Tibial nerve (tissue), 4 donors: ENCODE results near the gene SMC1B. TPM values are rescaled to one million over a fixed set of nuclear protein-coding genes. Genes with fewer than 3 reads are reported as not detected.
"Not testable (repeated sequence)": the region's sequence is repeated elsewhere in the genome, so short reads cannot be mapped to it uniquely, and the experiment has no call there.

Source experiments
- DNase-seq, 2 donors: peaks; one replicate each; pipeline ENCODE4 v3.0.0-alpha.2; 2019; ENCODE audit warnings: low spot score in 2 of 2
- H3K27ac ChIP-seq, 4 donors: fragments of 200-600 bp; sonication (generic) in 3 of 4; one replicate each; pipeline ENCODE4 v1.5.1; 2017 to 2019; ENCODE audit warnings: mild to moderate bottlenecking in 1 of 4
- H3K27me3 ChIP-seq, 2 donors: fragments of 200-600 bp; sonication (generic) in 1 of 2; one replicate each; pipeline versions ENCODE4 v1.5.1 to v1.6.0; 2017 to 2019
- H3K36me3 ChIP-seq, 3 donors: fragments of 200-600 bp; sonication (generic); one replicate each; pipeline ENCODE4 v1.5.1; 2018 to 2019
- H3K4me1 ChIP-seq, 4 donors: fragments of 200-600 bp; sonication (generic) in 3 of 4; one replicate each; pipeline ENCODE4 v1.5.1; 2017 to 2019
- H3K4me3 ChIP-seq, 4 donors: fragments of 200-600 bp; sonication (generic) in 3 of 4; one replicate each; pipeline ENCODE4 v1.5.1; 2017 to 2019; ENCODE audit warnings: mild to moderate bottlenecking in 1 of 4, moderate library complexity in 1 of 4
- H3K9me3 ChIP-seq, 4 donors: fragments of 200-600 bp; sonication (generic) in 3 of 4; one replicate each; pipeline ENCODE4 v1.5.1; 2017 to 2019
- CTCF ChIP-seq, 5 experiments: fragments of 200-600 bp in 3 of 5; fragments of 450-650 bp in 2 of 5; sonication (generic) in 3 of 5; IDR thresholded peaks; one replicate each; pipeline ENCODE4 v1.5.1; 2016 to 2019; ENCODE audit warnings: antibody characterized with exemption in 5 of 5, mild to moderate bottlenecking in 3 of 5, moderate library complexity in 2 of 5
- EP300 ChIP-seq, 2 donors: sonication (generic); formaldehyde crosslinking; IDR thresholded peaks; one replicate each; pipeline ENCODE4 v1.6.1; 2017; ENCODE audit warnings: antibody characterized with exemption in 2 of 2, mild to moderate bottlenecking in 1 of 2
- POLR2A ChIP-seq, 2 donors: fragments of 450-650 bp; IDR thresholded peaks; one replicate each; pipeline ENCODE4 v1.6.1; 2017; ENCODE audit warnings: antibody characterized with exemption in 2 of 2, mild to moderate bottlenecking in 2 of 2, moderate library complexity in 2 of 2
- WGBS, 2 donors: methylation state at CpG; one replicate each; pipeline ENCODE4 v1.1.5; 2018; 5-methylcytosine and 5-hydroxymethylcytosine counted together
- total RNA-seq, 4 donors: library from RNA; depleted of rRNA; stranded (reverse); fragments of >200 nt; gene quantifications; one replicate each; pipeline ENCODE4 v1.1.0, GENCODE V29; 2016

Gene SMC1B
- total RNA-seq, 4 donors from 2014 or later: not detected

- no peak overlapping the region for H3K4me3 ChIP-seq
- H3K36me3 ChIP-seq: no peaks in the 10 kb centered on the region
- no peaks in the 10 kb centered on the region for H3K9me3 ChIP-seq
- H3K27ac ChIP-seq: peak overlapping the region; percentile 27 to 85 (median 77)
- TF ChIP-seq EP300 (IDR thresholded peaks at IDR 0.05) (no peak), POLR2A (IDR thresholded peaks at IDR 0.05) (no peak), CTCF (IDR thresholded peaks at IDR 0.05) (no peak)
- WGBS, 2 donors: 89 to 92% methylated on average over 15 to 16 of the region's 16 CpGs
- H3K27me3 ChIP-seq: no peaks in the 10 kb centered on the region
- no peak for DNase-seq
- H3K4me1 ChIP-seq: peaks cover 0 to 42% (median 3%) of the 10 kb centered on the region in 4 donors
Measured at GRCh38 chr22:45450101-45450785, 36.8 kb upstream of the SMC1B start.

GRCh38 chr22:45449442-45449841, 36.0 kb upstream of the SMC1B start:
- Histone ChIP-seq H3K4me1 (peaks cover 0 to 42% (median 3%) of the 10 kb centered on the region in 4 donors), H3K27ac (peak overlapping the region in 2 of 4 donors; percentile 84 to 85)
- DNase-seq, H3K27me3 ChIP-seq, H3K4me3 ChIP-seq, H3K36me3 ChIP-seq, H3K9me3 ChIP-seq: not testable (repeated sequence)
- 93 to 96% methylated on average over 5 of the region's 5 CpGs for WGBS, 2 donors

- TF ChIP-seq CTCF (IDR thresholded peaks at IDR 0.05) (no peak), POLR2A (IDR thresholded peaks at IDR 0.05) (no peak), EP300 (IDR thresholded peaks at IDR 0.05) (peak in 1 of 2 donors; percentile 71)
- peak overlapping the region in 1 of 4 donors; percentile 2 for H3K27ac ChIP-seq
- 49 to 56% methylated on average over 4 to 9 of the region's 9 CpGs for WGBS, 2 donors
- peaks cover 0 to 42% (median 3%) of the 10 kb centered on the region in 4 donors for H3K4me1 ChIP-seq
- H3K27me3 ChIP-seq: no peaks in the 10 kb centered on the region
- no peaks in the 10 kb centered on the region for H3K9me3 ChIP-seq
- DNase-seq: peak; percentile 57 to 69
- H3K36me3 ChIP-seq: no peaks in the 10 kb centered on the region
- no peak overlapping the region for H3K4me3 ChIP-seq
Measured at GRCh38 chr22:45448431-45448830, 35.0 kb upstream of the SMC1B start.

GRCh38 chr22:45447596-45447995, 34.2 kb upstream of the SMC1B start:
- 83 to 87% methylated on average over 4 of the region's 4 CpGs for WGBS, 2 donors
- peaks cover 0 to 34% (median 3%) of the 10 kb centered on the region in 4 donors for H3K4me1 ChIP-seq

GRCh38 chr22:45446216-45446615, 32.8 kb upstream of the SMC1B start:
- TF ChIP-seq CTCF (IDR thresholded peaks at IDR 0.05): no peak
- no peak for TF ChIP-seq POLR2A (IDR thresholded peaks at IDR 0.05)
- no peak for TF ChIP-seq EP300 (IDR thresholded peaks at IDR 0.05)
- DNase-seq: no peak
- H3K27ac ChIP-seq: no peak overlapping the region
- H3K27me3 ChIP-seq: no peaks in the 10 kb centered on the region
- peaks cover 0 to 24% (median 2%) of the 10 kb centered on the region in 4 donors for H3K4me1 ChIP-seq
- 80 to 90% methylated on average over 5 of the region's 5 CpGs for WGBS, 2 donors
- H3K9me3 ChIP-seq: no peaks in the 10 kb centered on the region
- H3K4me3 ChIP-seq: no peak overlapping the region
- no peaks in the 10 kb centered on the region for H3K36me3 ChIP-seq

More at GRCh38 chr22:45447596-45447995, 34.2 kb upstream of the SMC1B start:
- not testable (repeated sequence) for H3K36me3 ChIP-seq, H3K9me3 ChIP-seq, DNase-seq, H3K27me3 ChIP-seq, H3K4me3 ChIP-seq
- peak overlapping the region in 1 of 4 donors; percentile 2 for H3K27ac ChIP-seq

GRCh38 chr22:45445031-45445710, 31.8 kb upstream of the SMC1B start:
- DNase-seq: no peak
- no peak overlapping the region for H3K27ac ChIP-seq
- no peaks in the 10 kb centered on the region for H3K9me3 ChIP-seq
- H3K4me3 ChIP-seq: no peak overlapping the region
- TF ChIP-seq EP300 (IDR thresholded peaks at IDR 0.05) (no peak), CTCF (IDR thresholded peaks at IDR 0.05) (no peak), POLR2A (IDR thresholded peaks at IDR 0.05) (no peak)
- H3K36me3 ChIP-seq: no peaks in the 10 kb centered on the region
- H3K27me3 ChIP-seq: no peaks in the 10 kb centered on the region
- WGBS, 2 donors: 82 to 92% methylated on average over 14 of the region's 14 CpGs
- peaks cover 0 to 15% (median 2%) of the 10 kb centered on the region in 4 donors for H3K4me1 ChIP-seq
